OCI-LY7 (cell line): ENCODE measurements around the gene PRR35.

Source experiments
- CTCF ChIP-seq: fragments of 200-600 bp; sonication (generic); conservative IDR thresholded peaks from 2 replicates; pipeline ENCODE4 v1.5.1; 2014; ENCODE audit warnings: mild to moderate bottlenecking, antibody characterized with exemption, low read length, moderate library complexity, mixed read lengths
- EZH2phosphoT487 ChIP-seq: fragments of 200-600 bp; sonication (generic); IDR thresholded peaks from 2 replicates; pipeline ENCODE4 v1.6.1; 2018; ENCODE audit warnings: low read depth, borderline replicate concordance, mild to moderate bottlenecking, mixed run types, antibody characterized with exemption, low read length, moderate library complexity, mixed read lengths

GRCh38 chr16:548586-548985 is 11.6 kb upstream of the PRR35 start:
- TF ChIP-seq CTCF (no peak), EZH2phosphoT487 (no peak)
